ENCODE measurements around the gene AMPD1. TPM values are rescaled to one million over a fixed set of nuclear protein-coding genes. Genes with fewer than 3 reads are reported as not detected.

AMPD1 gene
- total RNA-seq, 1 donor = not detected

- H3K4me3 ChIP-seq (ENCODE audit: low read depth, low read length) = peak within 1 kb of the TSS; percentile 99
- no peak for TF ChIP-seq CTCF (IDR thresholded peaks at IDR 0.05; ENCODE audit: insufficient read depth, low read length)
- DNase-seq (ENCODE audit: low read depth) = peak; percentile 89
Observed at GRCh38 chr1:114716304-114717170, 21.2 kb upstream of the AMPD1 start, which contains the start of gene NRAS. Gene NRAS, minus strand, starts transcription at chr1:114716771. Its CDS starts 611 bp downstream, at chr1:114716160.

DNA sequence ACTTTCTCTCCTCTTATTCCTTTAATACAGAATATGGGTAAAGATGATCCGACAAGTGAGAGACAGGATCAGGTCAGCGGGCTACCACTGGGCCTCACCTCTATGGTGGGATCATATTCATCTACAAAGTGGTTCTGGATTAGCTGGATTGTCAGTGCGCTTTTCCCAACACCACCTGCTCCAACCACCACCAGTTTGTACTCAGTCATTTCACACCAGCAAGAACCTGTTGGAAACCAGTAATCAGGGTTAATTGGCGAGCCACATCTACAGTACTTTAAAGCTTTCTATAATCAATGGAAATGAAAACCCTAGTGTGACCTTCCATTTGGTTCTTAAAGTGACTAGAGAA, 20.6 kb upstream of the AMPD1 start:
- DNase-seq (ENCODE audit: low read depth) = no peak
- no peak for TF ChIP-seq CTCF (IDR thresholded peaks at IDR 0.05; ENCODE audit: insufficient read depth, low read length)
- H3K4me3 ChIP-seq (ENCODE audit: low read depth, low read length) = peak overlapping the region; percentile 99

GRCh38 chr1:114712977-114713376, 17.6 kb upstream of the AMPD1 start:
- H3K4me3 ChIP-seq (ENCODE audit: low read depth, low read length) = no peak overlapping the region
- no peak for DNase-seq (ENCODE audit: low read depth)
- no peak for TF ChIP-seq CTCF (IDR thresholded peaks at IDR 0.05; ENCODE audit: insufficient read depth, low read length)

DNA sequence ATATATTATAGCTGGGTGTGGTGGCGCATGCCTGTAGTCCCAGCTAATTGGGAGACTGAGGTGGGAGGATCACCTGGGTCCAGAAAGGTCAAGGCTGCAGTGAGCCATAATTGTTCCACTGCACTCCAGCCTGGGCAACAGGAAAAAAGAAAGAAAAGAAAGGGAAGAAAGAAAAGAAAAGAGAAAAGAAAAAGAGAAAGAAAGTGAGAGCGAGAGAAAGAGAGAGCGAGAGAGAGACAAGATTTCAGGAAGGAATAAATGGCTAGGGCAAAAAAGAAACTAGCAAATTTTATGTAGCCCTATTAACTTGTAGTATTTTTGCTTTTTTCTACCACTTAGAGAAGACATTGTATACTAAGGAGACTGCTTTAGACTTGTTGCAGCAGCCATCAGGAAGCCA, 15.0 kb upstream of the AMPD1 start:
- no peak for DNase-seq (ENCODE audit: low read depth)
- H3K4me3 ChIP-seq (ENCODE audit: low read depth, low read length) = no peak overlapping the region
- no peak for TF ChIP-seq CTCF (IDR thresholded peaks at IDR 0.05; ENCODE audit: insufficient read depth, low read length)

DNA sequence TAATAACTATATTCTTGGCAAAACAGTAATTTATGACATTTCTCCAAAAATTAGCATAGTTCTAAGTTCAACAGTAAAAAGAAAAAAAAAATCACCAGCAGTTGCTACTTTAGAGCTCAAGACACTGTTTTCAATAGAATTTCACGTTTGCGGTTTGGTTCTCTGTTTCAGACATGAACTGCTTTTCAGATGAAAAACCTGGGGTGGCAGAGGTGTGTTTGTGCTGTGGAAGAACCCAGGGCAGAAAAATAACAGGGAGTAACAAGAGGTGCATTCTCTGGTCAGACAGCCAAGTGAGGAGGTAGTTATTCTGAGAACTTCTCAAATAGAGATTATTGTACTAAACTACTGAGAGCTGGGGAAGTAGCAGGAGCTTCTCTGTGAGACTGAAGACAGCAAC, 12.3 kb upstream of the AMPD1 start:
- no peak for TF ChIP-seq CTCF (IDR thresholded peaks at IDR 0.05; ENCODE audit: insufficient read depth, low read length)
- no peak for DNase-seq (ENCODE audit: low read depth)
- H3K4me3 ChIP-seq (ENCODE audit: low read depth, low read length) = no peak overlapping the region

DNA sequence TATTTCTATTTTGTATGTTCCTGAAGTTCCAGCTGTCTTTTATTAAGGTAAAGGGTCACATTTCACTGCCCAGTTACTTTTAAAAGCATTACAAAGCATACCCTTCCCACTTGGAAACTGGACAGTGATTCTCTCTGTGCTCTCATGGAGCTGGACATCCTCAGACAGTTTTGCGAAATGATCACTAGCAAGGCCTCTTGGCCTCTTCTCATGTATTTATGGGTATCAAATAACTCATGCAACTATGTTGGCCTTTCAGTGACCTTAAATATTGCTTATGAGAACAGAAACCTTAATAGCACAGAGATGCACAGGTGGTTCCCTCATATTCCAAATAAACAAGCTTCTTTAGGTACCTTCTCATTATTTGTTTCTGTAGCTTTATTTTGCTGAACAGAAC, 7.9 kb upstream of the AMPD1 start:
- H3K4me3 ChIP-seq (ENCODE audit: low read depth, low read length) = no peak overlapping the region
- DNase-seq (ENCODE audit: low read depth) = no peak
- TF ChIP-seq CTCF (IDR thresholded peaks at IDR 0.05; ENCODE audit: insufficient read depth, low read length) = no peak

Measured in fibroblast of the aortic adventitia (primary cell).